SK-MEL-5 (cell line): ENCODE results near the gene SDC4. TPM values are rescaled to one million over a fixed set of nuclear protein-coding genes. Genes with fewer than 3 reads are reported as not detected.

Source experiments
- DNase-seq: peaks from one replicate; pipeline ENCODE4 v3.0.0-alpha.2; 2016; ENCODE audit warnings: low read depth, low spot score
- in situ Hi-C: cut with HindIII; loops from 2 replicates; pipeline ENCODE4 v1.10.0; 2016; ENCODE audit warnings: low sequenced_read_pairs, high pct_unique_total_duplicates, low pct_unique_long_range_greater_than_20kb
- total RNA-seq: library from RNA; depleted of rRNA; stranded (reverse); fragments of >200 nt; shearing (Covaris generic); gene quantifications from 2 replicates; pipeline ENCODE4 v1.2.3, GENCODE V29; 2014

The SDC4 gene
- total RNA-seq, 1 experiment from 2014 or later: 17.5 TPM

DNA sequence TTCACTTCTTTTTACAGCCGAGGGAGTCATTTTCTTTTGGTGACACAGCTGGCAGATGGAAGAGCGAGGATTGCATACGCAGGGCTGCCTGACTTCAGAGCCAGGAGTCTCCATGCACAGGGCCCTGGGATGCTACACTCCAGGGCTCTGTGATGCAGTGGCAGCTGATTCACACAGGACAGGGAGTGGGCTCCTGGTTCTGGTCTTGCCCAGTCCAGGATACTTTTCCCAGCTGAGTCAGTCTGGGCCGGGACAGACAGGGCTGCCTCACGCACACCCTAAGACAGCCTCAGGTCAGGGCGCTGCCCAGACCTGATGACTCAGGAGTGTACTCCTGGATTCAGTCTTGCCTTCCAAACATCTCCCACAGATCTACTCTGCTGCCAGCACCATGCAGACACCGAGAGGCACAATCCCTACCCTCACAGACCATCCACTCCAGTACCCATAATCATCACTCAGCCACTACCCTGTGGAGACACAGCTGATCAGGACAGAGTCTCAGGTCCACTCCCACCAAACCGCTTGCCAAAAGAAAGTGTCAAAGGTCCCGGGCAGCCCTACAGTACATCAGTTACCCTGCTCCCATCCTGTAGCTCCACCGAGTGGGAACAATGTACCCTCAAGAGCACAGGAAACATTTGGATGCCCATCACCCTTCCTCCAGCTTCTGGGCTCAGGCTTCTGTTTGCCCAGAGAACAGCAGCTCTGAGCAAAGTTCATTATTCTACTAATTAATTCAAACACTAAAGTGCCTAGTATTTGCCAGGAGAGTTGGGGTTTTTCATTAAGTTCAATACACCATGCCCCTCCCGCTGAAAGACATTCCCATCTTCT lies 11.5 kb downstream of the SDC4 start:
- in situ Hi-C loops: no loop called here
- no peak for DNase-seq

- no peak for DNase-seq
- in situ Hi-C loops: no loop called here
These were observed 17.7 kb downstream of the SDC4 start for GRCh38 chr20:45330476-45330875.

DNA sequence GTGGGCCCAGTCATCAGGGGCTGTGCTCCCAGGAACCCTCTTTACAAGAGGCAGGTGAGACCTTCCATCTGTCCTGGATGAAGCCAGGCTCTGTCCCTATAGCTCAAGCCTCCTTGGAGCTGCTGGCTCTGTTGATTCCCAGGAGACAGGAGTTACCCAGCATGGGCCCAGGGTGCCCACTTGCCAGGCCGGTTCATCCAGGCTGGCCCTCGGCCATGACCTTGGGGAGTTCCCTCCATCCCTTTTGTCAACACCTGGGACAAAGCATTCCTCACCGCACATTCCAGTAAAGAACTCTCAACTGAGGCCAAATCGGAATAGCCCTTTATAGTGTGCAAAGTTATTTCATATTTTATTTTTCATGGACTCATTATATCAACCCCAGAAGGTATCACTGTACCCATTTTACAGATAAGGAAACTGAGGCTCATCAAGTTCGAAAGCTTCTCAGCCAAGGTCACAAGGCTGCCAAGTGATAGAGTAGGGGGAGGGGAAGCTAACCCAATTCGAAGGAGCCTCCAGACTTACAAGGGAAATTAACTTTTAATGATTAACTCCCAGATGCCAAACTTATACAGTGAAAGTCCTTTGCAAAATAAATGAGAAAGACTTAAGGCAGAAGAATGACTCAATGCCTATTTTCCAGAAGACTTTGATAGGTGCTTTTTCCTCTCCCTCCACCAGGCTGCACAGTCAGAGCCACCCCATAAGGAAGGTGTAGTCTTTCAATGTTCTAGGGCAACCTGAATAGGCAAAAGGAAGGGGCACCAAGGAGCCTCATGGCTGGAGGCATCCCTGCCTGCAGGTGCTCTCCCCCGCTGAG lies 18.5 kb downstream of the SDC4 start:
- in situ Hi-C loops: no loop called here
- DNase-seq: no peak

DNA sequence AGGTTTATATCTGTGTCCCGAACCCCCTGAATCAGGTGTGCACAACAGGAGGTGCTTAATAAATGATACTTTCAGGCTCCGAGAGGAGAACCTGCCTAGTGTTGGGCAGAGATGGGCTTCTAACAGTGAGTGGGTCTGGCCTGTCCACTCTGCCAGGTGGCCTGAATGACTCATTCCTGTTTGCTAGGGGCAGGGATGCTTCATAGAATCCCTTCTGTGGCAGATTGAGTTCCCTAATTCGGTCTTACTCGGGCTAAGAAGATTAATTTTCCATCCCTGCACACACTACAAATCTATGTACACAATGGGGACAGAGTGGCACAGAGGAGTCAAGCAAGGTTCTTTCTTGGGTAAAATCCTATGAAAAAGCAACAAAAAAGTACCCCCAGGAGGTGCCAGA lies 19.8 kb downstream of the SDC4 start:
- DNase-seq: no peak
- in situ Hi-C loops: no loop called here

GRCh38 chr20:45325371-45325770 lies 22.9 kb downstream of the SDC4 start:
- no peak for DNase-seq
- in situ Hi-C loops: no loop called here

- in situ Hi-C loops: loop anchor here (25.0 kb wide), 1 partner anchor 439 kb away; no protein-coding TSS in a partner anchor
- DNase-seq: no peak
These were observed 24.5 kb downstream of the SDC4 start for GRCh38 chr20:45323731-45324130.

DNA sequence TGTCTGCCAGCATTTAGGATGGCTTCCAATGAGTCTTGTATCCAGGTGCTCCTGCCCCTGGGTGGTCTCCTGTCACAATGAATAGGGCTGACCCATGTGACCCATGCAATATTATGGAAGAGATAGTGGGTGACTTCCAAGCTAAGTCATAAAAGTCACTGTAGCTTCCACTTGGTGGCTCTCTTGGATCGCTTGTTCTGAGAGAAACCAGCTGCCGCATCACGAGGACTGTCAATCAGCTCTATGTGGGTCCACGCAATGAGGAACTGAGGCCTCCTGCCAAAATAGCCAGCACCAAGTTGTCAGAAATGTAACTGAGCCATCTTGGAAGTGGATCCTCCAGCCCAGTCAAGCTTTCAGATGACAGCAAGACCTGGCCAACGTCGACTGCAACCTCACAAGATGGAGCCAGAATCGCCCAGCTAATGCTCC lies 25.3 kb downstream of the SDC4 start:
- in situ Hi-C loops: loop anchor here (25.0 kb wide), 1 partner anchor 439 kb away; no protein-coding TSS in a partner anchor
- DNase-seq: peak; percentile 88

DNA sequence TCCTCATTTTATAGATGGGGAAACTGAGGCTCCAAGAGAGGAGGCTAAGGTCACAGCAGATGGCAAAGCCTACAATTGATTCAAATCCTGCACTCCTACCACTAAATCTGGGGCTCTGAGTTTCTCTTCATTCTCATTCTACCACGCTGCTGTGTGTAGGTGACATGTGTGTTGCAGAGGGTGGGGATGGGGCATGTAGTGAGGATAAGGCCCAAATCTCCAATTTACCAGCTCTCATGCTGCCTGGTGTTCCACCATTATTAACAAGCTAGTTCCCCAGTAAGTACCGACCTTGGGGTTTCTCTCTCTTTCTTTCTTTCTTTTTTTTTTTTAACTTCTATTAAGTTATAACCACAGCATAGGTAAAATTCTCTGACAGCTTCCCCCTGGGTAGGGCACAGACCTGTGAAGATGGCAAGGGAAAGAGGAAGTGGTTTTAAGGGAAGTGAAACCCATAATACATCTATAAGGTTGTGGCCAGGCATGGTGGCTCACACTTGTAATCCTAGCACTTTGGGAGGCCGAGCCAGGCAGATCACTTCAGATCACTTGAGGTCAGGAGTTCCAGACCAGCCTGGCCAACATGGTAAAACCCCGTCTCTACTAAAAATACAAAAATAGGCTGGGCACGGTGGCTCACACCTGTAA lies 27.2 kb downstream of the SDC4 start:
- no peak for DNase-seq
- in situ Hi-C loops: loop anchor here (25.0 kb wide), 1 partner anchor 441 kb away; no protein-coding TSS in a partner anchor

GRCh38 chr20:45318948-45319347 lies 29.3 kb downstream of the SDC4 start:
- in situ Hi-C loops: loop anchor here (25.0 kb wide), 1 partner anchor 443 kb away; no protein-coding TSS in a partner anchor
- no peak for DNase-seq

GRCh38 chr20:45318386-45318939 lies 29.8 kb downstream of the SDC4 start:
- no peak for DNase-seq
- in situ Hi-C loops: loop anchor here (25.0 kb wide), 1 partner anchor 444 kb away; no protein-coding TSS in a partner anchor

- in situ Hi-C loops: loop anchor here (25.0 kb wide), 1 partner anchor 444 kb away; no protein-coding TSS in a partner anchor
- DNase-seq: no peak
These were observed 30.4 kb downstream of the SDC4 start for GRCh38 chr20:45317826-45318225.

DNA sequence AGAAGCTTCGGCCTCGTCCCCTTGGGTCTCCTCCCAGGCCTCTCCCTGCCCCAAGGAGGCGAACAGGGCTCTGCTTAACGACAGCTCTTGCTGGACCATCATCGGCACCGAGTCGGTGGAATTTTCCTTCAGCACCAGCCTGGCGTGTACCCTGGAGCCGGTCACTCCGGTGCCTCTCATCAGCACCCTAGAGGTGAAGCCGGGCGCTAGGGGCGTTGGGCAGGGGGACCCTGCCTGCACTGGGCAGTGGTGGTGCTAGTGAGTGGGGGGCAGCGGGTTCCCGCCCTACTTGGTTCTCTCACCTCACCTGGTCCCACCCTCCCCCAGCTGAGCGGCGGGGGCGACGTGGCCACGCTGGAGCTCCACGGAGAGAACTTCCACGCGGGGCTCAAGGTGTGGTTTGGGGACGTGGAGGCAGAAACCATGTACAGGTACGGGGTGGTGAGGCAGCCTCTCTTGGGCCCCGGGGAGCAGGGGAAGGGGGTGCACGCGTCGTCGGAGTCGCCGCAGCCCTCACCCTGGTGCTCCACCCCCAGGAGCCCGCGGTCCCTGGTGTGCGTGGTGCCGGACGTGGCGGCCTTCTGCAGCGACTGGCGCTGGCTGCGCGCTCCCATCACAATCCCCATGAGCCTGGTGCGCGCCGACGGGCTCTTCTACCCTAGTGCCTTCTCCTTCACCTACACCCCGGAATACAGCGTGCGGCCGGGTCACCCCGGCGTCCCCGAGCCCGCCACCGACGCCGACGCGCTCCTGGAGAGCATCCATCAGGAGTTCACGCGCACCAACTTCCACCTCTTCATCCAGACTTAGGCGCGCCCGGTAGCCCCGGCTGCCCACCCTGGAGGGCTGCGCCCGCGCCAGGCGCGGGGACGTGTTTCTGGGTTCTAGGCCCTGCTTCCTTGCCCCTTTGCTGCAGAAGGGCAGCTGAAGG lies 31.8 kb downstream of the SDC4 start:
- DNase-seq: no peak
- in situ Hi-C loops: loop anchor here (25.0 kb wide), 1 partner anchor 446 kb away; no protein-coding TSS in a partner anchor

GRCh38 chr20:45315672-45316071 lies 32.6 kb downstream of the SDC4 start:
- in situ Hi-C loops: loop anchor here (25.0 kb wide), 1 partner anchor 447 kb away; no protein-coding TSS in a partner anchor
- no peak for DNase-seq

DNA sequence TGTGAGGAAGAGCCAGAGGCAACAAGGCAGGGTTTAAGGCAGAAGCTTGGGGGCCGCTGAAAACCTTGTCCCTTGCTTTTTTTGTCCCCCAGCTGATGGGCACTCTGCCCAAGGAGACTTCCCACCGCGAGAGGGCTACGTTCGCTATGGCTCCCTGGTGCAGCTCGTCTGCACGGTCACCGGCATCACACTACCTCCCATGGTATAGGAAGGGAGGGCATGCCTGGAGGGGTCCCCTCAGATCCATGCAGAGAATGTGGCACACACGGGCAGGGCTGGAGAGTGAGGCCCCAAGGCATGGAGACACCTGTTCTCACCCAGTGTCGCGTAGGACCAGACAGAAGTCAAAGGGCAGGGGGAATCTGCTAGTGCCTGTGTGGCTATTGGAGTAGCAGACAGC lies 34.3 kb downstream of the SDC4 start:
- in situ Hi-C loops: loop anchor here (25.0 kb wide), 1 partner anchor 448 kb away; no protein-coding TSS in a partner anchor
- no peak for DNase-seq

DNA sequence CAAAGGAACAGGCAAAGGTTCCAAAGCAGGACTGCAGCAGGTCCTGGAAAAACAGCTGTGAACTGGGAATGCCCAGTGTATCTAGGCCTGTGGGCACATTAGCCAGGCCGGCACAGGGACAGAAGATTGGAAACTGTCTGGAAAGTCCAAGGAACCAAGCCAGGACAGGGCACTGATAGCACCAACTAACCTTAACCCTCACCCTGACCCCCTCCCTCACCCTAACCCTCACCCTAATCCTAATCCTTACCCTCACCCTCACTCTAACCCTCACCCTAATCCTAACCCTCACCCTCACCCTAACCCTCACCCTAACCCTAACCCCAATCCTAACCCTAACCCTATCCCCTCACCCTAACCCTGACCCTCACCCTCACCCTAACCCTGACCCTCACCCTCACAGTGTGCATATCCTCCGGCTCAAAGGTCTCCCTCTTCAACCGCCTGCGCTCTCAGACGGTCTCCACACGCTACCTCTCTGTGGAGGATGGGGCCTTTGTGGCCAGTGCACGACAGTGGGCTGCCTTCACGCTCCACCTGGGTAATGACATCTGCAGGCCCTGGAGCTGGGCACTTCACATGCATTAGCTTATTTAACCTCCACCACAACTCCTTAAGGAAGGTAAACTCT lies 35.0 kb downstream of the SDC4 start:
- in situ Hi-C loops: loop anchor here (25.0 kb wide), 1 partner anchor 449 kb away; no protein-coding TSS in a partner anchor
- DNase-seq: no peak

GRCh38 chr20:45312241-45312640 lies 36.0 kb downstream of the SDC4 start:
- in situ Hi-C loops: loop anchor here (25.0 kb wide), 1 partner anchor 450 kb away; no protein-coding TSS in a partner anchor
- DNase-seq: no peak
